GM18858 (cell line): ENCODE measurements around the gene POLR1A.

ENCODE experiments used
- ATAC-seq: cut with Tn5 transposase; IDR thresholded peaks from one replicate; pipeline ENCODE4 v1.9.1; 2021; ENCODE audit not compliant: unreplicated experiment

Gene POLR1A

GRCh38 chr2:86065512-86065911 lies 40.2 kb downstream of the POLR1A start:
- no peak for ATAC-seq

DNA sequence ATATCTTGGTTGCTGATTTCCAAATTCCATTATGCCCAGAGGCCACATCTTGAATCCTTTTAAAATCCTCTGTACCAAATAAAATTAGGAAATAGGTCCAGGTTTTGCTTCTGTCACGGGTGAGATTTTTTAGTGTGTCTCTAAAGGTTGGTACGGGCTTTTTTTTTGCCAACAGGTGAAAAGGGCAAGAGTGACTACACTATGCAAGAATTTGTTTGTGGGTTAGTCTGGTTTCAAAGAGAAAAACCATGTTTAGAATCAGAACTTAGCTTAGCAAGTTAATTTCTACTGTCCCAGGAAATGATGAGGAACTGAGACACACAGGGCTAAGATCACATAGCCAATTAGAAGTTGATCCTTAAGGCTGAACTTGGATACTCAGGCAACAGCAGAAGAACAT lies 41.7 kb downstream of the POLR1A start:
- no peak for ATAC-seq

DNA sequence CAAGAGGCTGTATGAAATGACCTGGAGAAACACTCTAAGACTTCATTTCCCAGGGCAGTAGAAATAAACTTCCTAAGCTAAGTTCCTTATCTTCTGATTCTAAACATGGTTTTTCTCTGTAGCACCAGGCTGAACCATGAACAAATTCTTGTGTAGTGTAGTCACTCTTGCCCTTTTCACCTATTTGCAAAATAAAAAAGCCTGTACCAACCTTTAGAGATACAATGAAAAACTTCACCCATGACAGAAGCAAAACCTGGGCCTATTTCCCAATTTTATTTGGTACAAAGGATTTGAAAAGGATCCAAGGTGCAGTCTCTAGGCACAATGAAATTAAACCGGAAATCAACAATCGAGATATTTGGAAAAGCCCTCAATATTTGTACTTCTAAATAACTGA lies 43.6 kb downstream of the POLR1A start:
- ATAC-seq: no peak

DNA sequence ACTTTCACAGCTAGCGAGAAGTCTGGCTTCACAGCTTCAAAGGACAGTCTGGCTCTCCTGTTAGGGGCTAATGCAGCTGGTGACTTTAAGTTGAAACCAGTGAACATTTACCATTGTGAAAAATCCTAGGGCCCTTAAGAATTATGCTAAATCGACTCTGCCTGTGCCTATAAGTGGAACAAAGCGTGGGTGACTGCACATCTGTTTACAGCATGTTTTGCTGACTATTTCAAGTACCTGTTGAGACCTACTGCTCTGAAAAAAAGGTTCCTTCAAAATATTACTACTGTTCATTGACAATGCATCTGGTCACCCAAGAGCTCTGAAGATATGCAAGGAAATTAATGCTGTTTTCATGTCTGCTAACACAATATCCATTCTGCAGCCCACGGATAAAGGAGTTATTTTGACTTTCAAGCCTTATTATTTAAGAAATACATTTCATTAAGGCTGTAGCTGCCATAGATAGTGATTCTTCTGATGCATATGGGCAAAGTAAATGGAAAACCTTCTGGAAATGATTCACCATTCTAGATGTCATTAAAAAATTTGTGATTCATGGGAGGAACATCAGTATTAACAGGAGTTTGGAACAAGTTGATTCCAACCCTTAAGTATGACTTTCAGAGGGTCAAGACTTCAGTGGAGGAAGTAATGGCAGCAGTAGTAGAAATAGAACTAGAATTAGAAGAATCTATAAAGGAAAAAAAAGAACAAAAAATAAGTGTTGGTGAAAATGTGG lies 48.9 kb downstream of the POLR1A start:
- ATAC-seq: no peak

GRCh38 chr2:86055314-86055713 lies 50.4 kb downstream of the POLR1A start:
- no peak for ATAC-seq

- no peak for ATAC-seq
Observed at GRCh38 chr2:86054535-86055082, 51.1 kb downstream of the POLR1A start.

- no peak for ATAC-seq
Observed at GRCh38 chr2:86053166-86053565, 52.5 kb downstream of the POLR1A start.

- ATAC-seq: no peak
Observed at GRCh38 chr2:86052676-86053075, 53.0 kb downstream of the POLR1A start.

DNA sequence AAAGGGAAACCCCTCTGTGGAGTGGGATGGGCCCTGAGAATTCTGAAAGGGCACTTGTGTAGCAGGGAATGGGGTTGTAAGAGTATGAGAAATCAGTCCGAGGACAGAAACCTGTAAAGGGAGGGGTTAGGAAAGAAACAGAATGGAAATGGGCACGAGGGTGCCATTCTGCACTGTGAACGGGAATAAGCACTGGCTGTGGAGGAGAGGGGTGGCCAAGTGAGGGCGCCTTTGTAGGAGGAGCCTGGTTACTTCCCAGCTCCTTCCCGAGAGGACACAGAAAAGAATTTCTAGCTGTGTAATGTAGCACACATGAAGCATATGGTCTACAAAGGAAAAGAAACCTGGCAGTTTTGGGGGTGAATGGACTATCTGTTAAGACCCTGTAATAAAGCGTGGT lies 53.4 kb downstream of the POLR1A start:
- no peak for ATAC-seq

- ATAC-seq: no peak
Observed at GRCh38 chr2:86050301-86050700, 55.4 kb downstream of the POLR1A start.

GRCh38 chr2:86049529-86049928 lies 56.2 kb downstream of the POLR1A start:
- ATAC-seq: no peak

DNA sequence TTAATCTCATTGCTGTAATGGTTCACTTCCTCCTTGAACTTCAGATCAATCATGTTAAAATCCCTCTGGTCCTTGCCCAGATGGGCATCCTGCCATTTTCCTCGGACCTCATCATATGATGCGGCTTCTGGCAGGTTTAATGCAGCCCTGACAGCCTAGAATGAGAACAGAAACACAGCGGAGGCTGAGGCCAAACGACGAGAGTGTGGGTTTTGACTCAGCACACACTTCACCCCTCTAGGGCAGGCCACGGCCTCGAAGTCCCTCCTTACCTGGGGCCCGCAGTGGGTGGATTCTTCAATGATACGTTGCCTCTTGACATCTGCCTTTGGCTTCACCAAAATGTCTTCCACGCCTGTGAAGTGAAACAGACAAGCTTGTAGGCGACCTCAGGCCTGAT lies 56.8 kb downstream of the POLR1A start:
- no peak for ATAC-seq

- no peak for ATAC-seq
Observed at GRCh38 chr2:86048383-86048701, 57.3 kb downstream of the POLR1A start.

DNA sequence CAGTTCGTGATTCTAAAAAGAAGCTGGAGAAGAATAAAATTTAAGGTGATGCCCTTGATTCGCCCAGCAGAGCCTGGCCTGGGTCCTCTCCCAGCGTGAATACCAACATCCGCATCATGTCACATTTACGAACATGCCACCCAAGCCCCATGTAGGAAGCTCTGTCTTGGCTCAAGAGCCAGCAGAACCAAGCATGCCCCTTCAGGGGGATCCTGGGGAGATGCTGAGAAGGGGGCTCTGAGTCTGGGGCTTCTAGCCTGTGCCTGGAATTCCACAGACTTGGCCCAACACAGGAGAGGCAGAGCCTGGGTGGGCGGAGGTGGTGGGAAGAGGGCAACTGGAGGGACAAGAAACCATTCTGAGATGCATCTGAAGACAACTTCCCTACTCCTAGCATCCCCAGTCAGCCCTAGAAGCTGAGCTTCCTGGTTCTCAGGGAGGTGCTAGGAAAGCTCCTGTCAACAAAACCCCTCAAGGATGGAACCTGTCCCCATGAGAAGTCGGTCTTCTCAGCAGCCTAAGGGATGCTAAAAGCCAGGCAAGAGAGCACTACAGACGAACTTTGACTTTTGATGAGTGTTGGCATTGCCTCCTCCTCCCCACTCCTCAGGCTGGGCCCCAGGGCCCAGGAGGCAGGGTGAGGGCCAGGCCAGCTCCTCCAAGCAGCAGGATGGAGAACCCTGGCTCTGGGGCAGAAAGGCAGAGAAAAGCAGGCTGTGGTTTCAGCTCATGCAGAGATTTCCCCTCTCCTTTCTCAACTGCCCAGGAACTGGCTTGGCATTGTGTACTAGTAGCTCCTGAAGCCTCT lies 57.9 kb downstream of the POLR1A start:
- no peak for ATAC-seq

GRCh38 chr2:86045541-86045940 lies 60.1 kb downstream of the POLR1A start:
- ATAC-seq: no peak

DNA sequence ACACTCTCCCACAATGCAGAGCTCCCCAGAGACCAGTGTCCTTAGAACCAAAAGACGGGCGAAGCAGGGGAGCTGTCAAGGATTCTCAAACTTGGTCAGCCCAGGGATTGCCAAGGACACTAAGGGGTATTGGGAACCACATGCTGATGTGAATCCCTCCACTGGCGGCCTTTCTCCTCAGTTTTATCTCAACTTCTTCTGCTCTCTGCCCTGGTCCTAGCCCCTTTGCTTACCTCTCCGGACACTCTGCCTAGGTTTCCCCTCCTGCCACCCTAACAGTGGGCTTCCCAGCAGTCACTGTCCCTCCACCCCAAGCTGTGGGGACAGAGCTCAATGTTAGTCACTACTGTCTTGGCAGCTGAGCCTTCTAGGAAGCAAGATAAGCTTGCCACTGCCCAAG lies 61.1 kb downstream of the POLR1A start:
- no peak for ATAC-seq

DNA sequence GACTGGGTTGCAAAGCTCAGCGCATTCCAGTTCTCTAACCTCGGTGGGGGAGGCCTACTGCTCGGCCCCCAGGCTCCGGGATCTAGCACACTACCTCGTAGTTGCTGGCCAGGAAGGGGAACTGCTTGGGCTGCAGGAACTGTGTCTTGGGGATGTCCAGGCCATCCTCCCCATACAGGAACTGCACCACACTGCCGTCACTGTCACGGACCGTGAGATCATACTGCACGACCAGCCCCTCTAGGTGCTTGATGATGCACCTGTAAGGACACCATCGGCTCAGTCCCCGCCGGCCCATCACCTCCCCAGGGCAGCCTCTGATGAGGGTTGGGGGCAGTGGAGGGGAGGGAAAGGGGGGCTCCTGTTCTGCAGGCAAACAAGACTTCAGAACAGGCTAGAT lies 61.6 kb downstream of the POLR1A start:
- ATAC-seq: no peak

DNA sequence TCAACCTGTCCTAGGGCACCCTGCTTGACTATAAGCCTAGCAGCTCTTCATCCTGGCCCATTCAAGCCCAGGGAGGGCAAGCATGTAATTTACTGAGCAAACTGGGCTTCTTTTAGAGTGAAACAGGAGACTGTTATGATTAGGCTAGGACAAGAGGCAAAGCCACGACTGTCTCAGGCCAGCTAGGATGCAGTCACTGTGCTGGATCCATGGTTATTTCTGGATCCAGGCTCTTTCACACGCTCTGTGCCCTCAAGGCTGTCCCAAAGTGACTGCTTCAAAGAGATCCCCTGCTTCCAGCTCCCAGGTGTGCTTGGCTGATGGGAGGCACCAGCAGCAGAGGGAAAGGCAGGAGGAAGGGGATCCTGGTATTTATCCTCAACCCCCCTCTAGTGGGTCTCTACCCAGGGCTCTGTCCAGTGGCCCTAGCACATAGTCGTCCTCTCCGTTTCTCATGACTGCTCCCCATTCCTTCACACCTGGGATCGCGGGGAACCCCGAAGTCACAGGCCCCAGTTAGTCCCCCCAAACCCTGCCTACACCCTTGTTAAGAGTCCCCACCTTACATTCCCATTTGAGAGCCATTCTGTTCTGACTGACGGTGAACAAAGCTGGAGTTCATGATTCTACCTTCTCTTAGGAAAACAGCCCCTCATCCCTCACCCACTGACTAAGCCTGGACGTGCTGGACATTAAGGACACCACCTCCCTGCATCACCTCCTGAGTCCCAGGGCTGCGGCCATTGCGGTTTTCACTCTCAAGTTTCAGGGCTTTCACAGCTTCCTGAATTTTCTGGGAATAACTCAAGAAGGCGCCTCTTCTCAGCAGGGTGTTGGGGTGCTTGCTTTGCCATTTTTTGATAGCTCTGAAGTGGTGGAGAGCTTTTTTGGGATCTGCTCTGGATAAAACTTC lies 63.2 kb downstream of the POLR1A start:
- ATAC-seq: no peak

DNA sequence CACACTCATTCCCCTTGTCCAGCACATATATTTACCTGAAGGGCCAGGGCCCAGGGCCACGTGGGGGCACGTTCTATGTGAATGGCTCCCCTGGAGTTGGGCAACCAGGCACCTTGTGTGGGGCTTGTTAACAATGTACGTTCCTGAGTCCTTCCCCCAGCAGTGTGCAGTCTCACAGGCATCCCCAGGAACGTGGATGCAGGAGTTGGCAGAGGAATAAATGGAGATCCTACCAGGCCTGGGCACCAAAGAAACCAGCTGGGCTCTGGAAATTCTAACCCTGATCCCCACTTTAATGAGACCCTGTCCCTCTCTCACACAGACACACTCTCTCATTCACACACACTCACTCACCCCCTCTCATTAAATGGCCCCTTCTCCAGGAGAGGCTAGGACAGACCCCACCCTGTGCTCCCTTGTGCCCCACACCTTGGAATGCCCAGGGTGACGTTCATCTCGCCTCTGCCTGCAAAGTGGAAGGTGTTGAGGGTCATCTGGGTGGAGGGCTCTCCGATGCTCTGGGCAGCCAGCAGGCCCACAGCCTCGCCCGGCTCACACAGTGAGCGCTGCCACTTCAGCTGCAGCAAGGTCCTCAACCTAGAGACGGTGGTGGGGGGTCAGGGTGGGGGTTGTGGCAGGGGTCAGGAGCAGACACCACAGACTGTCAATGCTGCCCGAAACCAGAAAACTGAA lies 65.6 kb downstream of the POLR1A start:
- ATAC-seq: no peak

DNA sequence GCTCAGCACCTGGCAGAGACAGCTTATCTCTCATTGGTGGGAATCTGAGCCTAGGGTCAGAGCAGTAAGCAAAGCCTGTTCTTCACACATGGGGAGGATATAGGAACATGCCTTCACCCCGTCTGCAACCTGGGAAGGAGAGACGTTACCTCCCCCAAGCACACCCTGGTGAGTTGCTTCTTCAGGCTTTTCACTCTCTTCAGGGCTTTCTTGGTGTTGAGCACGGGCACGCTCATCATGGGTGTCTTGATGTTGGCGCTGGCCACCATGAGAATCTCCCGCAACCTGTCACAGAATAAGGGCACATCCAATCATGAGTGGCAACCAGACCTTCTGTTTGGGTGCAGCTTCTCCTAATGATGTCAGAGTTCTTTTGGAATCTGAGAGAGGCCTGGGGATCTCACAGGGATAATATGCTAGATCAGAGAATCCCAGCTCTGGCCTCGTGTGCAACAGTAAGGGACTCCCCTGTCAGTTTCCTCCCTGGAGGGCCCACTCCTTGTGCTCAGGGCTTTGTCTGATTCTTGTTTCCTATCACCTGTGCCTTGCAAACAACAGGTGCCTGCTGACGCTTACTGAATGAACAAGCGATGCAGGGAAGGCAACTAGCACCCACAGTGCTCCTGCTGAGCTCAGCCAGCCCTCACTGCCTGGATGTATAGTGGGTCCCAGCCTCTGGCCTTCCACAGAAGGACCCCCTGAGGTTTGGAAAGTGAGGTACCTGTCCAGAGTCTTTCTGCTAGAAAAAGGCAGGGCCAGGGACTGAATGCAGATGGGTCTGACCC lies 66.3 kb downstream of the POLR1A start:
- no peak for ATAC-seq
